Mesothelial cell of epicardium (in vitro differentiated cells): ENCODE measurements around the gene MAGI2. TPM values are rescaled to one million over a fixed set of nuclear protein-coding genes. Genes with fewer than 3 reads are reported as not detected.
A peak's percentile ranks its signal among the peaks of the same experiment; 100 is the strongest.

Experiments
- DNase-seq, 2 experiments: peaks; one replicate each; pipeline ENCODE4 v3.0.0; 2021; ENCODE audit warnings: low spot score in 2 of 2; ENCODE audit not compliant: unreplicated experiment in 2 of 2
- H3K27ac Mint-ChIP-seq: 2 replicates; pipeline ENCODE4 v1.8.0; 2021; ENCODE audit warnings: mixed read lengths
- H3K27me3 Mint-ChIP-seq: 2 replicates; pipeline ENCODE4 v1.8.0; 2021; ENCODE audit warnings: low read depth, mixed read lengths
- H3K36me3 Mint-ChIP-seq: 2 replicates; pipeline ENCODE4 v1.8.0; 2021; ENCODE audit warnings: mixed read lengths
- H3K4me1 Mint-ChIP-seq: 2 replicates; pipeline ENCODE4 v1.8.0; 2021; ENCODE audit warnings: mixed read lengths
- H3K4me3 Mint-ChIP-seq: 2 replicates; pipeline ENCODE4 v1.8.0; 2021; ENCODE audit warnings: mild to moderate bottlenecking, moderate library complexity, mixed read lengths
- H3K9me3 Mint-ChIP-seq: 2 replicates; pipeline ENCODE4 v1.8.0; 2021; ENCODE audit warnings: mixed read lengths
- CTCF ChIP-seq: fragments of 200-600 bp; sonication (generic); IDR thresholded peaks from one replicate; pipeline ENCODE4 v1.5.0; 2021; ENCODE audit warnings: antibody characterized with exemption; ENCODE audit not compliant: unreplicated experiment
- total RNA-seq: library from RNA; stranded (reverse); gene quantifications from 3 replicates; pipeline ENCODE4 v1.2.1, GENCODE V29; 2021

MAGI2 gene
- total RNA-seq, 1 donor from 2014 or later = 38.4 TPM

GRCh38 chr7:79307376-79307775 lies 146.1 kb downstream of the MAGI2 start:
- TF ChIP-seq CTCF = no peak
- Mint-ChIP-seq H3K36me3 (no peaks in the 10 kb centered on the region), H3K27ac (peak overlapping the region; percentile 3), H3K27me3 (no peaks in the 10 kb centered on the region), H3K4me3 (no peak overlapping the region), H3K4me1 (peaks cover 17% of the 10 kb centered on the region), H3K9me3 (no peaks in the 10 kb centered on the region)
- DNase-seq = no peak

- H3K4me3 Mint-ChIP-seq = no peak overlapping the region
- H3K36me3 Mint-ChIP-seq = no peaks in the 10 kb centered on the region
- no peak for DNase-seq
- H3K4me1 Mint-ChIP-seq = peaks cover 17% of the 10 kb centered on the region
- no peaks in the 10 kb centered on the region for H3K27me3 Mint-ChIP-seq
- no peak overlapping the region for H3K27ac Mint-ChIP-seq
- no peak for TF ChIP-seq CTCF
- H3K9me3 Mint-ChIP-seq = peaks cover 4% of the 10 kb centered on the region
Measured at GRCh38 chr7:79304711-79305110, 148.8 kb downstream of the MAGI2 start.

- peaks cover 4% of the 10 kb centered on the region for H3K9me3 Mint-ChIP-seq
- no peak for DNase-seq
- H3K36me3 Mint-ChIP-seq = no peaks in the 10 kb centered on the region
- TF ChIP-seq CTCF = no peak
- no peaks in the 10 kb centered on the region for H3K27me3 Mint-ChIP-seq
- H3K4me3 Mint-ChIP-seq = no peak overlapping the region
- H3K27ac Mint-ChIP-seq = no peak overlapping the region
- peaks cover 5% of the 10 kb centered on the region for H3K4me1 Mint-ChIP-seq
Measured at GRCh38 chr7:79302293-79302692, 151.2 kb downstream of the MAGI2 start.

GRCh38 chr7:79301419-79301818 lies 152.0 kb downstream of the MAGI2 start:
- H3K36me3 Mint-ChIP-seq = no peaks in the 10 kb centered on the region
- H3K27ac Mint-ChIP-seq = no peak overlapping the region
- H3K9me3 Mint-ChIP-seq = peaks cover 4% of the 10 kb centered on the region
- H3K4me3 Mint-ChIP-seq = no peak overlapping the region
- no peak for DNase-seq
- no peak for TF ChIP-seq CTCF
- no peaks in the 10 kb centered on the region for H3K27me3 Mint-ChIP-seq
- H3K4me1 Mint-ChIP-seq = no peaks in the 10 kb centered on the region

- H3K4me1 Mint-ChIP-seq = no peaks in the 10 kb centered on the region
- no peak for TF ChIP-seq CTCF
- H3K27ac Mint-ChIP-seq = no peak overlapping the region
Measured at GRCh38 chr7:79300573-79300972, 152.9 kb downstream of the MAGI2 start.

GRCh38 chr7:79298145-79298760 lies 155.2 kb downstream of the MAGI2 start:
- DNase-seq = peak in 1 of 2 experiments; percentile 40
- peak; percentile 77 for TF ChIP-seq CTCF
- H3K27ac Mint-ChIP-seq = no peak overlapping the region
- peaks cover 4% of the 10 kb centered on the region for H3K9me3 Mint-ChIP-seq
- H3K4me1 Mint-ChIP-seq = no peaks in the 10 kb centered on the region
- no peaks in the 10 kb centered on the region for H3K27me3 Mint-ChIP-seq
- no peak overlapping the region for H3K4me3 Mint-ChIP-seq
- no peaks in the 10 kb centered on the region for H3K36me3 Mint-ChIP-seq

More at GRCh38 chr7:79300573-79300972, 152.9 kb downstream of the MAGI2 start:
- Mint-ChIP-seq H3K9me3 (peaks cover 4% of the 10 kb centered on the region), H3K36me3 (no peaks in the 10 kb centered on the region), H3K27me3 (no peaks in the 10 kb centered on the region), H3K4me3 (no peak overlapping the region)
- no peak for DNase-seq
